Measurements from ENCODE around the gene IFFO2. TPM values are rescaled to one million over a fixed set of nuclear protein-coding genes. Genes with fewer than 3 reads are reported as not detected.

Gene IFFO2
- polyA plus RNA-seq, 1 of the 3 experiments (the other 2 are of a cell fraction), result 10.5 TPM

- Histone ChIP-seq H3K4me3 (ENCODE audit: low read depth in 2 of 2, low read length in 1 of 2) (no peak overlapping the region), H3K36me3 (replicated peaks in 1 of 2; ENCODE audit: control insufficient read depth in 1 of 2, insufficient read depth in 2 of 2, low read length in 1 of 2) (peaks cover 0 to 4% of the 10 kb centered on the region in 2 experiments), H3K9me3 (no peaks in the 10 kb centered on the region), H3K27ac (ENCODE audit: low read depth in 2 of 2, low read length in 1 of 2) (no peak overlapping the region), H3K9me2 (no peaks in the 10 kb centered on the region), H3F3A (replicated peaks; ENCODE audit: insufficient read depth) (peaks cover 4% of the 10 kb centered on the region), H3K27me3 (ENCODE audit: insufficient read depth) (no peaks in the 10 kb centered on the region), H4K20me1 (ENCODE audit: insufficient read depth) (no peaks in the 10 kb centered on the region), H3K9ac (no peak overlapping the region), H3K79me2 (ENCODE audit: insufficient read depth) (peaks cover 22% of the 10 kb centered on the region; the same call in 1 of the 2 replicates), H2AFZ (ENCODE audit: low read depth) (no peak overlapping the region), H3K4me1 (ENCODE audit: control insufficient read depth in 1 of 2, insufficient read depth in 2 of 2, low read depth in 1 of 2, low read length in 1 of 2) (peaks cover 23 to 38% of the 10 kb centered on the region in 2 experiments; a peak in 3 of 4 replicates), H3K4me2 (no peak overlapping the region)
- CTCF ChIA-PET, result interaction anchor here (0.6 to 8.4 kb wide), 5 partner anchors 8 to 457 kb away, joined by 3 to 98 read pairs (median 10); no protein-coding TSS in a partner anchor
- POLR2A ChIA-PET, result no interaction called here
- no peak for DNase-seq
- no peak for TF ChIP-seq USF2 (IDR thresholded peaks at IDR 0.05; ENCODE audit: borderline replicate concordance, low read depth, low read length)
- TF ChIP-seq TEAD4 (IDR thresholded peaks at IDR 0.05; ENCODE audit: borderline replicate concordance, insufficient read depth), result no peak
- no peak for TF ChIP-seq GABPA (IDR thresholded peaks at IDR 0.05; ENCODE audit: low read depth)
- TF ChIP-seq SMC3 (IDR thresholded peaks at IDR 0.05; ENCODE audit: low read depth, low read length), result no peak
- no peak for TF ChIP-seq GATA2 (CRISPR knock-in tag; IDR thresholded peaks at IDR 0.05)
- TF ChIP-seq TAF1 (IDR thresholded peaks at IDR 0.05; ENCODE audit: borderline replicate concordance, low read depth, low read length), result no peak
- no peak for TF ChIP-seq FOXJ3 (CRISPR knock-in tag; IDR thresholded peaks at IDR 0.05)
- no peak for TF ChIP-seq MXI1 (IDR thresholded peaks at IDR 0.05; ENCODE audit: low read depth, low read length)
- TF ChIP-seq, protein P1, sequence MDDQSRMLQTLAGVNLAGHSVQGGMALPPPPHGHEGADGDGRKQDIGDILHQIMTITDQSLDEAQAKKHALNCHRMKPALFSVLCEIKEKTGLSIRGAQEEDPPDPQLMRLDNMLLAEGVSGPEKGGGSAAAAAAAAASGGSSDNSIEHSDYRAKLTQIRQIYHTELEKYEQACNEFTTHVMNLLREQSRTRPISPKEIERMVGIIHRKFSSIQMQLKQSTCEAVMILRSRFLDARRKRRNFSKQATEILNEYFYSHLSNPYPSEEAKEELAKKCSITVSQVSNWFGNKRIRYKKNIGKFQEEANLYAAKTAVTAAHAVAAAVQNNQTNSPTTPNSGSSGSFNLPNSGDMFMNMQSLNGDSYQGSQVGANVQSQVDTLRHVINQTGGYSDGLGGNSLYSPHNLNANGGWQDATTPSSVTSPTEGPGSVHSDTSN (IDR thresholded peaks at IDR 0.05), result no peak
- TF ChIP-seq SIN3A (IDR thresholded peaks at IDR 0.05; ENCODE audit: borderline replicate concordance, low read depth, low read length), result no peak
- TF ChIP-seq FOSL2 (IDR thresholded peaks at IDR 0.05; ENCODE audit: borderline replicate concordance, low read depth), result no peak
- TF ChIP-seq NRF1 (IDR thresholded peaks at IDR 0.05; ENCODE audit: low read depth, low read length), result no peak
- TF ChIP-seq, protein P2, sequence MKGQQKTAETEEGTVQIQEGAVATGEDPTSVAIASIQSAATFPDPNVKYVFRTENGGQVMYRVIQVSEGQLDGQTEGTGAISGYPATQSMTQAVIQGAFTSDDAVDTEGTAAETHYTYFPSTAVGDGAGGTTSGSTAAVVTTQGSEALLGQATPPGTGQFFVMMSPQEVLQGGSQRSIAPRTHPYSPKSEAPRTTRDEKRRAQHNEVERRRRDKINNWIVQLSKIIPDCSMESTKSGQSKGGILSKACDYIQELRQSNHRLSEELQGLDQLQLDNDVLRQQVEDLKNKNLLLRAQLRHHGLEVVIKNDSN (IDR thresholded peaks at IDR 0.05; ENCODE audit: borderline replicate concordance, low read depth), result no peak
- TF ChIP-seq, protein P3, sequence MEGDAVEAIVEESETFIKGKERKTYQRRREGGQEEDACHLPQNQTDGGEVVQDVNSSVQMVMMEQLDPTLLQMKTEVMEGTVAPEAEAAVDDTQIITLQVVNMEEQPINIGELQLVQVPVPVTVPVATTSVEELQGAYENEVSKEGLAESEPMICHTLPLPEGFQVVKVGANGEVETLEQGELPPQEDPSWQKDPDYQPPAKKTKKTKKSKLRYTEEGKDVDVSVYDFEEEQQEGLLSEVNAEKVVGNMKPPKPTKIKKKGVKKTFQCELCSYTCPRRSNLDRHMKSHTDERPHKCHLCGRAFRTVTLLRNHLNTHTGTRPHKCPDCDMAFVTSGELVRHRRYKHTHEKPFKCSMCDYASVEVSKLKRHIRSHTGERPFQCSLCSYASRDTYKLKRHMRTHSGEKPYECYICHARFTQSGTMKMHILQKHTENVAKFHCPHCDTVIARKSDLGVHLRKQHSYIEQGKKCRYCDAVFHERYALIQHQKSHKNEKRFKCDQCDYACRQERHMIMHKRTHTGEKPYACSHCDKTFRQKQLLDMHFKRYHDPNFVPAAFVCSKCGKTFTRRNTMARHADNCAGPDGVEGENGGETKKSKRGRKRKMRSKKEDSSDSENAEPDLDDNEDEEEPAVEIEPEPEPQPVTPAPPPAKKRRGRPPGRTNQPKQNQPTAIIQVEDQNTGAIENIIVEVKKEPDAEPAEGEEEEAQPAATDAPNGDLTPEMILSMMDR (IDR thresholded peaks at IDR 0.05), result no peak
- TF ChIP-seq, protein P4, sequence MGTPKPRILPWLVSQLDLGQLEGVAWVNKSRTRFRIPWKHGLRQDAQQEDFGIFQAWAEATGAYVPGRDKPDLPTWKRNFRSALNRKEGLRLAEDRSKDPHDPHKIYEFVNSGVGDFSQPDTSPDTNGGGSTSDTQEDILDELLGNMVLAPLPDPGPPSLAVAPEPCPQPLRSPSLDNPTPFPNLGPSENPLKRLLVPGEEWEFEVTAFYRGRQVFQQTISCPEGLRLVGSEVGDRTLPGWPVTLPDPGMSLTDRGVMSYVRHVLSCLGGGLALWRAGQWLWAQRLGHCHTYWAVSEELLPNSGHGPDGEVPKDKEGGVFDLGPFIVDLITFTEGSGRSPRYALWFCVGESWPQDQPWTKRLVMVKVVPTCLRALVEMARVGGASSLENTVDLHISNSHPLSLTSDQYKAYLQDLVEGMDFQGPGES (IDR thresholded peaks at IDR 0.05; ENCODE audit: low read depth, low read length), result no peak
- TF ChIP-seq EP300 (IDR thresholded peaks at IDR 0.05; ENCODE audit: borderline replicate concordance in 1 of 2, low read depth in 1 of 2, low read length in 1 of 2), result no peak
- TF ChIP-seq RAD21 (IDR thresholded peaks at IDR 0.05; ENCODE audit: low read length), result no peak
- 98% methylated on average over 6 of the region's 7 CpGs for WGBS (ENCODE audit: low lambda C conversion rate)
These were observed 35.5 kb downstream of the IFFO2 start for GRCh38 chr1:18920931-18921330.

All from SK-N-SH (cell line).